ENCODE measurements around the gene PBXIP1.
"Not testable (repeated sequence)": the region's sequence is repeated elsewhere in the genome, so short reads cannot be mapped to it uniquely, and the experiment has no call there.

GRCh38 chr1:154995301-154995983 is 39.5 kb upstream of the PBXIP1 start:
- TF ChIP-seq CTCF (conservative IDR thresholded peaks at IDR 0.05; ENCODE audit: low read length): peak; percentile 63
- TF ChIP-seq EZH2phosphoT487 (IDR thresholded peaks at IDR 0.05; ENCODE audit: borderline replicate concordance, low read depth, low read length): not testable (repeated sequence)

Measured in OCI-LY7 (cell line).